Stimulated activated CD4-positive, alpha-beta T cell treated with anti-CD3 and anti-CD28 coated beads, Interleukin-4, amount 100 ng/mL, for 4 hours (primary cell): ENCODE data around the gene DNAJC19.

Experiments
- DNase-seq, 2 experiments: peaks; one replicate each; pipeline ENCODE4 v3.0.0-alpha.2; 2020

Gene DNAJC19

GRCh38 chr3:180959691-180960090, 29.8 kb downstream of the DNAJC19 start:
- no peak for DNase-seq

GRCh38 chr3:180947761-180948390, 41.7 kb downstream of the DNAJC19 start:
- no peak for DNase-seq

- no peak for DNase-seq
Observed at GRCh38 chr3:180940826-180941225, 48.7 kb downstream of the DNAJC19 start.

GRCh38 chr3:180934638-180935037, 54.9 kb downstream of the DNAJC19 start:
- DNase-seq, result no peak
